Left cardiac atrium (tissue), 4 donors: ENCODE results near the gene TNFAIP3. TPM values are rescaled to one million over a fixed set of nuclear protein-coding genes. Genes with fewer than 3 reads are reported as not detected.

Source experiments
- ATAC-seq, 2 donors: fragments of 200-7000 bp; cut with Tn5 transposase; one replicate each; pipeline ENCODE4 v1.9.1; 2020; ENCODE audit warnings: mild to moderate bottlenecking in 2 of 2, moderate library complexity in 2 of 2
- DNase-seq: peaks from one replicate; pipeline ENCODE4 v3.0.0-alpha.2; 2020
- intact Hi-C, 2 donors: fragments of 100-400 bp; cut with DNase I; formaldehyde crosslinking; loops; one replicate each; pipeline versions ENCODE4 v1.14.1 to v1.15.1; 2022 to 2023
- total RNA-seq, 2 donors: library from RNA; stranded (reverse); fragmentation: NEBNext Ultra II Directional; extraction: Animal tissue kit (Norgen Biotek cat#: 25700); gene quantifications; one replicate each; pipeline ENCODE4 v1.2.1, GENCODE V29; 2021
- donor health status: DM: no; HTN: yes; CAD: no.
- donor health status: DM: no; HTN: yes; CAD: no; lungs with severe emphysema.
- donor health status: DM: yes; HTN: yes; CAD: no.
- donor health status: Dilated cardiomyopathy.

TNFAIP3 gene
- total RNA-seq, 2 donors from 2014 or later, result 10.9 to 13.6 TPM

GRCh38 chr6:137910843-137911456, 43.9 kb downstream of the TNFAIP3 start:
- intact Hi-C loops, result no loop called here
- no peak for ATAC-seq
- DNase-seq, result no peak

- intact Hi-C loops, result no loop called here
- ATAC-seq (no peak), DNase-seq (no peak)
Observed at GRCh38 chr6:137911675-137912191, 44.7 kb downstream of the TNFAIP3 start.

GRCh38 chr6:137912813-137913212, 45.8 kb downstream of the TNFAIP3 start:
- DNase-seq, result no peak
- intact Hi-C loops, result no loop called here
- no peak for ATAC-seq

GRCh38 chr6:137913434-137913833, 46.4 kb downstream of the TNFAIP3 start:
- no peak for DNase-seq

GRCh38 chr6:137913996-137914529, 47.0 kb downstream of the TNFAIP3 start:
- intact Hi-C loops, result no loop called here
- DNase-seq (no peak), ATAC-seq (no peak)

More at GRCh38 chr6:137913434-137913833, 46.4 kb downstream of the TNFAIP3 start:
- intact Hi-C loops, result no loop called here
- no peak for ATAC-seq

GRCh38 chr6:137914530-137915193, 47.6 kb downstream of the TNFAIP3 start:
- intact Hi-C loops, result no loop called here
- no peak for ATAC-seq

GRCh38 chr6:137915790-137916189, 48.7 kb downstream of the TNFAIP3 start:
- ATAC-seq (no peak), DNase-seq (no peak)
- intact Hi-C loops, result no loop called here

More at GRCh38 chr6:137914530-137915193, 47.6 kb downstream of the TNFAIP3 start:
- DNase-seq, result no peak

- DNase-seq (no peak), ATAC-seq (no peak)
- intact Hi-C loops, result no loop called here
Observed at GRCh38 chr6:137917551-137918325, 50.7 kb downstream of the TNFAIP3 start.

- DNase-seq (no peak), ATAC-seq (no peak)
- intact Hi-C loops, result no loop called here
Observed at GRCh38 chr6:137919502-137919823, 52.4 kb downstream of the TNFAIP3 start.

- intact Hi-C loops, result no loop called here
- ATAC-seq, result no peak
- no peak for DNase-seq
Observed at GRCh38 chr6:137919837-137920730, 53.0 kb downstream of the TNFAIP3 start.

GRCh38 chr6:137921823-137922222, 54.8 kb downstream of the TNFAIP3 start:
- DNase-seq, result no peak
- no peak for ATAC-seq
- intact Hi-C loops, result no loop called here

GRCh38 chr6:137923866-137924653, 57.0 kb downstream of the TNFAIP3 start:
- no peak for ATAC-seq
- intact Hi-C loops, result no loop called here
- no peak for DNase-seq

GRCh38 chr6:137925141-137925698, 58.2 kb downstream of the TNFAIP3 start:
- DNase-seq, result no peak
- intact Hi-C loops, result no loop called here
- ATAC-seq, result no peak

- ATAC-seq (peak in 1 of 2 donors; percentile 34), DNase-seq (no peak)
- intact Hi-C loops, result no loop called here
Observed at GRCh38 chr6:137926207-137926731, 59.2 kb downstream of the TNFAIP3 start.

GRCh38 chr6:137926985-137927384, 59.9 kb downstream of the TNFAIP3 start:
- intact Hi-C loops, result no loop called here
- no peak for ATAC-seq

GRCh38 chr6:137927777-137928218, 60.7 kb downstream of the TNFAIP3 start:
- ATAC-seq, result peak; percentile 27 to 47
- intact Hi-C loops, result no loop called here
- DNase-seq, result no peak

More at GRCh38 chr6:137926985-137927384, 59.9 kb downstream of the TNFAIP3 start:
- DNase-seq, result no peak

- intact Hi-C loops, result no loop called here
Observed at GRCh38 chr6:137928286-137928685, 61.2 kb downstream of the TNFAIP3 start.

More at GRCh38 chr6:137928286-137928685, 61.2 kb downstream of the TNFAIP3 start:
- DNase-seq, result no peak
- ATAC-seq, result peak; percentile 30 to 56
